Right renal pelvis (tissue), 4 donors: Measurements from ENCODE around the gene TBC1D13. TPM values are rescaled to one million over a fixed set of nuclear protein-coding genes. Genes with fewer than 3 reads are reported as not detected.
"Not testable (repeated sequence)": the region's sequence is repeated elsewhere in the genome, so short reads cannot be mapped to it uniquely, and the experiment has no call there.

ENCODE experiments used
- DNase-seq, 4 donors: peaks; one replicate each; pipeline ENCODE4 v3.0.0-alpha.2; 2013; ENCODE audit warnings: low read depth in 4 of 4, low spot score in 3 of 4, missing footprints in 1 of 4
- polyA plus RNA-seq, 4 donors: library from polyadenylated mRNA; unstranded; fragments of 120-200 nt; gene quantifications; one replicate each; pipeline ENCODE4 v1.2.1, GENCODE V29; 2013; ENCODE audit not compliant: insufficient read length in 4 of 4

Gene TBC1D13
- polyA plus RNA-seq, 4 donors, result 36.0 to 43.5 (median 41.0) TPM

GRCh38 chr9:128782669-128783068, 4.4 kb upstream of the TBC1D13 start:
- DNase-seq, result no peak

- DNase-seq, result no peak
Observed at GRCh38 chr9:128785427-128785826, 1.6 kb upstream of the TBC1D13 start.

GRCh38 chr9:128787659-128788058, 606 bp downstream of the TBC1D13 start:
- DNase-seq, result no peak

- DNase-seq, result no peak
Observed at GRCh38 chr9:128788445-128788844, 1.4 kb downstream of the TBC1D13 start.

- no peak for DNase-seq
Observed at GRCh38 chr9:128790536-128790935, 3.5 kb downstream of the TBC1D13 start.

- DNase-seq, result no peak
Observed at GRCh38 chr9:128792134-128792533, 5.1 kb downstream of the TBC1D13 start.

GRCh38 chr9:128792978-128793686, 6.1 kb downstream of the TBC1D13 start:
- DNase-seq, result no peak

- not testable (repeated sequence) for DNase-seq
Observed at GRCh38 chr9:128794961-128795360, 7.9 kb downstream of the TBC1D13 start.

GRCh38 chr9:128798896-128799295, 11.8 kb downstream of the TBC1D13 start:
- DNase-seq, result no peak

- DNase-seq, result no peak
Observed at GRCh38 chr9:128800061-128800460, 13.0 kb downstream of the TBC1D13 start.

GRCh38 chr9:128802482-128802881, 15.4 kb downstream of the TBC1D13 start:
- DNase-seq, result no peak

GRCh38 chr9:128805661-128806060, 18.6 kb downstream of the TBC1D13 start:
- DNase-seq, result no peak

- no peak for DNase-seq
Observed at GRCh38 chr9:128807827-128808226, 20.8 kb downstream of the TBC1D13 start.

GRCh38 chr9:128808543-128808942, 21.5 kb downstream of the TBC1D13 start:
- no peak for DNase-seq

GRCh38 chr9:128809036-128809599, 22.1 kb downstream of the TBC1D13 start:
- DNase-seq, result no peak

- no peak for DNase-seq
Observed at GRCh38 chr9:128809831-128810230, 22.8 kb downstream of the TBC1D13 start.

GRCh38 chr9:128810873-128811272, 23.8 kb downstream of the TBC1D13 start:
- no peak for DNase-seq

- DNase-seq, result peak; percentile 94 to 97 (median 94)
Observed at GRCh38 chr9:128818099-128818838, 31.2 kb downstream of the TBC1D13 start, which contains the start of gene ENDOG. TSS of gene ENDOG (plus strand) at chr9:128818500. CDS start at chr9:128818685, 185 bp downstream.

GRCh38 chr9:128818839-128819715, 32.0 kb downstream of the TBC1D13 start:
- DNase-seq, result peak in 1 of 4 donors; percentile 20
